BJ (cell line): ENCODE results near the gene CYB5R2. TPM values are rescaled to one million over a fixed set of nuclear protein-coding genes. Genes with fewer than 3 reads are reported as not detected.

Experiments
- CTCF ChIA-PET: fragments of 350-600 bp; formaldehyde crosslinking; extraction: SDS; loops from one replicate; lab custom pipeline; 2021; ENCODE audit warnings: antibody characterized with exemption, inconsistent platforms; lab: Yijun Ruan, JAX
- POLR2A ChIA-PET: fragments of 300-600 bp; sonication (Branson Sonifier 250); formaldehyde crosslinking; extraction: SDS; loops from one replicate; lab custom pipeline; 2021; ENCODE audit warnings: antibody characterized with exemption; lab: Charles Lee
- DNase-seq: peaks from one replicate; pipeline ENCODE4 v3.0.0-alpha.2; 2011; ENCODE audit warnings: low read depth
- H3K27me3 ChIP-seq: 2 replicates; pipeline ENCODE4 v1.6.0; 2011; ENCODE audit warnings: low read length; ENCODE audit not compliant: control insufficient read depth, insufficient read depth
- H3K36me3 ChIP-seq: 2 replicates; pipeline ENCODE4 v1.5.1; 2011; ENCODE audit warnings: low read length; ENCODE audit not compliant: control insufficient read depth, insufficient read depth
- H3K4me3 ChIP-seq: 2 replicates; pipeline ENCODE4 v1.5.1; 2011; ENCODE audit warnings: low read depth, mild to moderate bottlenecking, control low read depth, low read length
- polyA plus RNA-seq: library from polyadenylated mRNA; depleted of rRNA; stranded (reverse); fragments of >200 nt; gene quantifications from 2 replicates; pipeline ENCODE4 v1.2.3, GENCODE V29; 2011
- TF ChIP-seq, protein P1 (sequence below): IDR thresholded peaks from 2 replicates; pipeline ENCODE4 v1.5.1; 2011; ENCODE audit warnings: low read depth, mild to moderate bottlenecking, control low read depth, inconsistent platforms, low read length, moderate library complexity; ENCODE audit not compliant: insufficient read depth

The CYB5R2 gene
- polyA plus RNA-seq, 1 experiment = 49.6 TPM

- Histone ChIP-seq H3K4me3 (no peak overlapping the region), H3K36me3 (no peaks in the 10 kb centered on the region), H3K27me3 (no peaks in the 10 kb centered on the region)
- DNase-seq = peak; percentile 77
- TF ChIP-seq, protein P1, sequence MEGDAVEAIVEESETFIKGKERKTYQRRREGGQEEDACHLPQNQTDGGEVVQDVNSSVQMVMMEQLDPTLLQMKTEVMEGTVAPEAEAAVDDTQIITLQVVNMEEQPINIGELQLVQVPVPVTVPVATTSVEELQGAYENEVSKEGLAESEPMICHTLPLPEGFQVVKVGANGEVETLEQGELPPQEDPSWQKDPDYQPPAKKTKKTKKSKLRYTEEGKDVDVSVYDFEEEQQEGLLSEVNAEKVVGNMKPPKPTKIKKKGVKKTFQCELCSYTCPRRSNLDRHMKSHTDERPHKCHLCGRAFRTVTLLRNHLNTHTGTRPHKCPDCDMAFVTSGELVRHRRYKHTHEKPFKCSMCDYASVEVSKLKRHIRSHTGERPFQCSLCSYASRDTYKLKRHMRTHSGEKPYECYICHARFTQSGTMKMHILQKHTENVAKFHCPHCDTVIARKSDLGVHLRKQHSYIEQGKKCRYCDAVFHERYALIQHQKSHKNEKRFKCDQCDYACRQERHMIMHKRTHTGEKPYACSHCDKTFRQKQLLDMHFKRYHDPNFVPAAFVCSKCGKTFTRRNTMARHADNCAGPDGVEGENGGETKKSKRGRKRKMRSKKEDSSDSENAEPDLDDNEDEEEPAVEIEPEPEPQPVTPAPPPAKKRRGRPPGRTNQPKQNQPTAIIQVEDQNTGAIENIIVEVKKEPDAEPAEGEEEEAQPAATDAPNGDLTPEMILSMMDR = no peak
- CTCF ChIA-PET = interaction anchor here (0.6 to 2.6 kb wide), 8 partner anchors 9 to 235 kb away, joined by 3 to 7 read pairs (median 4); no protein-coding TSS in a partner anchor
- POLR2A ChIA-PET = interaction anchor here (0.6 kb wide), 1 partner anchor 410 kb away, joined by 3 read pairs; no protein-coding TSS in a partner anchor
Measured at GRCh38 chr11:7677071-7677470, 3.8 kb upstream of the CYB5R2 start.

- POLR2A ChIA-PET = interaction anchor here (0.6 kb wide), 1 partner anchor 18 kb away, joined by 3 read pairs; no protein-coding TSS in a partner anchor
- H3K27me3 ChIP-seq = no peaks in the 10 kb centered on the region
- TF ChIP-seq, protein P1 = no peak
- no peak overlapping the region for H3K4me3 ChIP-seq
- CTCF ChIA-PET = interaction anchor here (1.0 to 2.2 kb wide), 3 partner anchors 10 to 137 kb away, joined by 3 to 6 read pairs (median 4); no protein-coding TSS in a partner anchor
- H3K36me3 ChIP-seq = no peaks in the 10 kb centered on the region
- DNase-seq = no peak
Measured at GRCh38 chr11:7675631-7676030, 2.3 kb upstream of the CYB5R2 start.

- DNase-seq = no peak
- H3K27me3 ChIP-seq = no peaks in the 10 kb centered on the region
- TF ChIP-seq, protein P1 = no peak
- CTCF ChIA-PET = interaction anchor here (1.3 to 1.7 kb wide), 2 partner anchors 18 to 103 kb away, joined by 3 to 5 read pairs; no protein-coding TSS in a partner anchor
- H3K36me3 ChIP-seq = no peaks in the 10 kb centered on the region
- H3K4me3 ChIP-seq = peak overlapping the region; percentile 57
- POLR2A ChIA-PET = no interaction called here
Measured at GRCh38 chr11:7673724-7674434, 579 bp upstream of the CYB5R2 start.

DNA sequence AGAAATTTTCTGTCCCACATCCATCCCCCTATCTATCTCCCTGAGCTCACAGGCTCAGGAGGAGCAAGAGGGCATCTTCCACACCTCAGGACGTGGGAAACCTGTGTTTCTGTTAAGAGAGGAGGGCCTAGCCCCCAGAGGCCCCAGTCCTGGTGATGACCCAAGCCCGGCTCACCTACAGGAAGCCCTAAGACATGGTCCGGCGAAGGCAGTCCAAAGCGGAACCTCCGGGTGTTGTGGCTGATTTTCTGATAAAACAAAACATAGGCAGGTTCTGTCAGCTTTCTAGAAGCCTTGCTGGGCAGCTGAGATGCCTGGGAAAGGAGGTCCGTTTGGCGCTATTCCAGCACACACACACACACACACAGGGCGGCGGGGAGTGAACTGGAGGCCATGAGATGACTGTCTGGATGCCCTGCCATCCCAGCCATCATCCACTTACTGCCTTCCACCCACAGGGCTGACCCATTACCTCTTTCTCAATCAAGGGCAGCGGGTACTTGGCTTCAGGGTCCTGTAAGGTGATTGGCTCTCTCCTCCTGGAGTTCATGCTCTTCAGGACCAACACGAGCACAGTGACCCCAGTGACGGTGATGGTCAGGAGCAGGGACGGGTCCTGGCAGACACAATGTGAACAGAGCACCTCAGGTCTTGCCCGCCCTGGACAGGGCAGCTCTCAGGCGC is 882 bp downstream of the CYB5R2 start:
- TF ChIP-seq, protein P1 = no peak
- Histone ChIP-seq H3K4me3 (no peak overlapping the region; the same call in 1 of the 2 replicates), H3K36me3 (peaks cover 7% of the 10 kb centered on the region), H3K27me3 (no peaks in the 10 kb centered on the region)
- CTCF ChIA-PET = interaction anchor here (1.3 to 7.8 kb wide), 5 partner anchors 15 to 101 kb away, joined by 3 to 98 read pairs (median 5); no protein-coding TSS in a partner anchor
- POLR2A ChIA-PET = no interaction called here
- DNase-seq = no peak
